Measurements from ENCODE around the gene SCAPER.

SCAPER gene

GRCh38 chr15:76366714-76367113 lies 538.4 kb downstream of the SCAPER start:
- no peaks in the 10 kb centered on the region for H3K36me3 ChIP-seq (ENCODE audit: low read depth)
- DNase-seq (ENCODE audit: low spot score) (no peak), ATAC-seq (ENCODE audit: low read depth) (no peak)
- no peaks in the 10 kb centered on the region for H3K27me3 ChIP-seq (ENCODE audit: insufficient read depth, poor library complexity, severe bottlenecking)
- no peaks in the 10 kb centered on the region for H3K9me3 ChIP-seq (ENCODE audit: severe bottlenecking)
- H3K4me3 ChIP-seq (ENCODE audit: severe bottlenecking) = no peak overlapping the region
- TF ChIP-seq, protein P1, sequence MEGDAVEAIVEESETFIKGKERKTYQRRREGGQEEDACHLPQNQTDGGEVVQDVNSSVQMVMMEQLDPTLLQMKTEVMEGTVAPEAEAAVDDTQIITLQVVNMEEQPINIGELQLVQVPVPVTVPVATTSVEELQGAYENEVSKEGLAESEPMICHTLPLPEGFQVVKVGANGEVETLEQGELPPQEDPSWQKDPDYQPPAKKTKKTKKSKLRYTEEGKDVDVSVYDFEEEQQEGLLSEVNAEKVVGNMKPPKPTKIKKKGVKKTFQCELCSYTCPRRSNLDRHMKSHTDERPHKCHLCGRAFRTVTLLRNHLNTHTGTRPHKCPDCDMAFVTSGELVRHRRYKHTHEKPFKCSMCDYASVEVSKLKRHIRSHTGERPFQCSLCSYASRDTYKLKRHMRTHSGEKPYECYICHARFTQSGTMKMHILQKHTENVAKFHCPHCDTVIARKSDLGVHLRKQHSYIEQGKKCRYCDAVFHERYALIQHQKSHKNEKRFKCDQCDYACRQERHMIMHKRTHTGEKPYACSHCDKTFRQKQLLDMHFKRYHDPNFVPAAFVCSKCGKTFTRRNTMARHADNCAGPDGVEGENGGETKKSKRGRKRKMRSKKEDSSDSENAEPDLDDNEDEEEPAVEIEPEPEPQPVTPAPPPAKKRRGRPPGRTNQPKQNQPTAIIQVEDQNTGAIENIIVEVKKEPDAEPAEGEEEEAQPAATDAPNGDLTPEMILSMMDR (IDR thresholded peaks at IDR 0.05; ENCODE audit: poor library complexity, severe bottlenecking) = no peak
- H3K4me1 ChIP-seq (ENCODE audit: insufficient read depth, poor library complexity, severe bottlenecking) = no peaks in the 10 kb centered on the region
- H3K27ac ChIP-seq (ENCODE audit: poor library complexity, severe bottlenecking) = no peak overlapping the region

DNA sequence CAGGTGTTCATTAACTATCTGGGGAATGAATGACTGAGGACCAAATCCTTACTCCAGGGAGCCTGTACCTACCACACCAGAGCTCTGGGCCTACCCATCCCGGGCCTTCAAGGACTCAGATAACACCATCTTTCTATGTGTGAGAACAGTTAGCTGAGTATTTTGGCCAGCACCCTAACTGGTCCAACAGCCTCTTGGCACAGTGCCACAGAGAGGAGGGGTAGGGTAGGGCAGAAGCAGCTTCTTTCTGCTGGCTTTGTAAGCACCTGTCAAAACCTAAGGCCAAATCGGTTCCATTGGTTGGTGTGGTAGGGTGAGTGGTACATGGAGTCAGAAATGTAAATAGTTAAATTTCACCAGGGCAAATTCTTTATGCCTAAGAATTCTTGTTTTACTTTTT lies 541.9 kb downstream of the SCAPER start:
- H3K4me1 ChIP-seq (ENCODE audit: insufficient read depth, poor library complexity, severe bottlenecking) = no peaks in the 10 kb centered on the region
- no peaks in the 10 kb centered on the region for H3K27me3 ChIP-seq (ENCODE audit: insufficient read depth, poor library complexity, severe bottlenecking)
- TF ChIP-seq, protein P1 (IDR thresholded peaks at IDR 0.05; ENCODE audit: poor library complexity, severe bottlenecking) = no peak
- no peaks in the 10 kb centered on the region for H3K9me3 ChIP-seq (ENCODE audit: severe bottlenecking)
- no peak overlapping the region for H3K4me3 ChIP-seq (ENCODE audit: severe bottlenecking)
- ATAC-seq (ENCODE audit: low read depth) = no peak
- DNase-seq (ENCODE audit: low spot score) = no peak
- no peaks in the 10 kb centered on the region for H3K36me3 ChIP-seq (ENCODE audit: low read depth)
- H3K27ac ChIP-seq (ENCODE audit: poor library complexity, severe bottlenecking) = no peak overlapping the region

DNA sequence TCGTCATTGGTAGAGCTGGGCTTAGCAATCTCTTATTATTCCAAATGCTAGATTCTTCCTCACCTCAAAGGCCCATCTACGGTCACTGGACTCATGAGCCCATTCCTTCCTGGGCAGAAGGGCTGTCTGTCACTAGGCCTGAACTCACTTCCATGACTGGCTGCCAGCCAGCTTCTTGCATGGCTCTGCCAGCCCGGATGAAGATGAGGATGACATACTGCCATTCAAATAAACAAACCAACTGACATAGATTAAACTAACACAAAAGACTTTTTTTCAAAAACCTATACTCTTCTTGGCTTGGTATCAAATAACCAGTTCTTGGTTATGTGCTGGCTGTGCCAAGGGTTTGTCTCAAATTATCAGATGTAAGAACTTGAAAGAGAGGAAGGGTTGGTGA lies 544.7 kb downstream of the SCAPER start:
- no peak for ATAC-seq (ENCODE audit: low read depth)
- TF ChIP-seq, protein P1 (IDR thresholded peaks at IDR 0.05; ENCODE audit: poor library complexity, severe bottlenecking) = no peak
- Histone ChIP-seq H3K27ac (ENCODE audit: poor library complexity, severe bottlenecking) (no peak overlapping the region), H3K4me3 (ENCODE audit: severe bottlenecking) (no peak overlapping the region), H3K4me1 (ENCODE audit: insufficient read depth, poor library complexity, severe bottlenecking) (no peaks in the 10 kb centered on the region), H3K9me3 (ENCODE audit: severe bottlenecking) (no peaks in the 10 kb centered on the region), H3K36me3 (ENCODE audit: low read depth) (no peaks in the 10 kb centered on the region), H3K27me3 (ENCODE audit: insufficient read depth, poor library complexity, severe bottlenecking) (no peaks in the 10 kb centered on the region)
- no peak for DNase-seq (ENCODE audit: low spot score)

GRCh38 chr15:76359152-76359551 lies 546.0 kb downstream of the SCAPER start:
- Histone ChIP-seq H3K4me3 (ENCODE audit: severe bottlenecking) (no peak overlapping the region), H3K27me3 (ENCODE audit: insufficient read depth, poor library complexity, severe bottlenecking) (no peaks in the 10 kb centered on the region), H3K9me3 (ENCODE audit: severe bottlenecking) (no peaks in the 10 kb centered on the region), H3K36me3 (ENCODE audit: low read depth) (no peaks in the 10 kb centered on the region), H3K4me1 (ENCODE audit: insufficient read depth, poor library complexity, severe bottlenecking) (no peaks in the 10 kb centered on the region), H3K27ac (ENCODE audit: poor library complexity, severe bottlenecking) (no peak overlapping the region)
- DNase-seq (ENCODE audit: low spot score) = no peak
- no peak for ATAC-seq (ENCODE audit: low read depth)
- TF ChIP-seq, protein P1 (IDR thresholded peaks at IDR 0.05; ENCODE audit: poor library complexity, severe bottlenecking) = no peak

- Histone ChIP-seq H3K4me3 (ENCODE audit: severe bottlenecking) (no peak overlapping the region), H3K9me3 (ENCODE audit: severe bottlenecking) (no peaks in the 10 kb centered on the region), H3K27me3 (ENCODE audit: insufficient read depth, poor library complexity, severe bottlenecking) (no peaks in the 10 kb centered on the region), H3K4me1 (ENCODE audit: insufficient read depth, poor library complexity, severe bottlenecking) (no peaks in the 10 kb centered on the region), H3K27ac (ENCODE audit: poor library complexity, severe bottlenecking) (no peak overlapping the region), H3K36me3 (ENCODE audit: low read depth) (no peaks in the 10 kb centered on the region; the same call in 1 of the 2 replicates)
- TF ChIP-seq, protein P1 (IDR thresholded peaks at IDR 0.05; ENCODE audit: poor library complexity, severe bottlenecking) = no peak
- ATAC-seq (ENCODE audit: low read depth) (no peak), DNase-seq (ENCODE audit: low spot score) (no peak)
Observed at GRCh38 chr15:76358453-76358852, 546.7 kb downstream of the SCAPER start.
